C4-2B (cell line): Measurements from ENCODE around the gene JOSD2.

Source experiments
- H3K27ac ChIP-seq: fragments of 450-650 bp; 2 replicates; pipeline ENCODE4 v1.5.1; 2017
- CTCF ChIP-seq: fragments of 450-650 bp; conservative IDR thresholded peaks from 2 replicates; pipeline ENCODE4 v1.5.1; 2017; ENCODE audit warnings: mild to moderate bottlenecking
- ZFX ChIP-seq: fragments of 450-650 bp; IDR thresholded peaks from 2 replicates; pipeline ENCODE4 v1.6.1; 2017

The JOSD2 gene

DNA sequence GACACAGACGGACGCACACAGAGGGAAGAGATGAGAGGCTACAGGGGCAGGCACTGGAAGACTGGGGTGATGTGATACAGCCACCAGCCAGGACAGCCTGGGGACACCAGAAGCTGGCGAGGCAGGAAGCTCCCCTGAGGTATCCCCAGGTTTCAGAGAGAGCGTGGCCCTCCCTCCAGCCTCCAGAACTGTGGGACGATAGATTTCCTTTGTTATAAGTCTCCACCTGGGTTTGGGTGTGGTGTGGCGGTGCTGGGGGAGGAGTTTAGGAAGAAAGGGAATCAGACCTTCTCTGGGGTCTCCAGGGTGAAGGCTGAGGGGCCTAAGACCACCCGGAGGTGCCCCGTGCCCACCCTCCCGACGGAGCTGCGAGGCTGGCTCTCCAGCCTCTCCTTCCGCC, 5.5 kb upstream of the JOSD2 start:
- TF ChIP-seq CTCF (no peak), ZFX (no peak)
- no peak overlapping the region for H3K27ac ChIP-seq

DNA sequence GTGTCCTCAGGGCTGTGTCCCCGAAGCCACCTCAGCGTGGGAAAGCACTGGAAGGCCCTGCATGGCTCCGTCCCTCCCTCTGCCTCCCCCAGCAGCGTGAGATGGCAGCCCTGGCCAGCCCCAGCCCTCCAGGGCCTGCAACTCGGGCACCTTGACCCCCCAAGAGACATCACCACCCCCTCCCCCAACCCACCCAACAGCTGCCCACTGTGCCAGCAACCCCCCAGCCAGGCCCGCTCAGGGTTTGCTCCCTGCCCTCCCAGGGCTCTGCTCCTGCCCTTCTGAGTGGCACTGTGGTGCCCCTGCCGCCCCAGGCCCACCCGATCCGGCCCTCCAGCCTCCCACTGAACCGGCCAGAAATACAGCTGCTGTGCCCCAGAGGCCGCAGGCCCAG, 4.2 kb upstream of the JOSD2 start:
- H3K27ac ChIP-seq = no peak overlapping the region

DNA sequence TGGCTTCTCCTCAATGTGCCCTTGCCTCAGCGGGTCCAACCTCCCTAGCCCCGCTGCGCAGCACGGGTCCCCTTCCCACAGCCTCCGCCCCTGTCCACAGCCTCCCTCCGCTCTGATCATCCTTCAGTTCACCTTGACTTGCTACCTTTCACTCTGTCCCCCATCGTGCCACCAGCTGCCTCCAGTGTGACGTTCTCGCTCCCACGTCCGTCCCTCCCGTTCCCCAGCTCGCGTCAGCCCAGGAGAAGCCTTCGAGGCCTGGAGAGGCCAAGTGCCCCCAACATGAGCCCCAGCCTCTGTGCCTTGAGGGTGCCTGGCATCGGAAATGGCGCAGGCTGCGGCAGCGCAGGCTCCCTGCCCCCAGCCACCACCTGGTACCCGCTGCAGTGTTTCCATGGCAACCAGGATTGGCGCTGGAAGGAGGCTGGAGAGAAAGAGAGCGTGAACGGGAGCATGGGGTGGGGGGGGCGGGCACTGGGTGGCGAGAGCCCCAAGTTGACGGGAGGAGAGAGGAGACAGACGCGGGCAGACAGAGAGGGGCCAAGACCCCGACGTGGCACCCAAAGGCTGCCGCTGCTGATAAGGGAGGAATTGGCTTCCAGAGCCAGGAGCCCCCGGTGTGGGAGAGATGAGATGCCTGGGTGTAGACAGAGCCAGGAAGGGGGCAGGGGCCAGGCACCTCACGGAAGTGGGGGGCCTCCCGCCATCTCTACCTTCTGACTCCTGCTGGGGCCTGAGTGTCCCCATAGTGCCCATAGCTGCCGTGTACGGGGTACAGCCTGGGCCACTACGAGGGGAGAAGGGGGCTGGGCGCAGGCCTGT, 3.6 kb upstream of the JOSD2 start:
- no peak for TF ChIP-seq ZFX
- H3K27ac ChIP-seq = no peak overlapping the region

More for the DNA sequence above, 4.2 kb upstream of the JOSD2 start:
- TF ChIP-seq ZFX (no peak), CTCF (no peak)

GRCh38 chr19:50513746-50514345, 2.9 kb upstream of the JOSD2 start, which contains the start of gene ASPDH:
Gene ASPDH (minus strand): TSS chr19:50513913. CDS start chr19:50513823, 90 bp downstream.
- H3K27ac ChIP-seq = no peak within 1 kb of the TSS
- TF ChIP-seq CTCF = no peak
- TF ChIP-seq ZFX = no peak

DNA sequence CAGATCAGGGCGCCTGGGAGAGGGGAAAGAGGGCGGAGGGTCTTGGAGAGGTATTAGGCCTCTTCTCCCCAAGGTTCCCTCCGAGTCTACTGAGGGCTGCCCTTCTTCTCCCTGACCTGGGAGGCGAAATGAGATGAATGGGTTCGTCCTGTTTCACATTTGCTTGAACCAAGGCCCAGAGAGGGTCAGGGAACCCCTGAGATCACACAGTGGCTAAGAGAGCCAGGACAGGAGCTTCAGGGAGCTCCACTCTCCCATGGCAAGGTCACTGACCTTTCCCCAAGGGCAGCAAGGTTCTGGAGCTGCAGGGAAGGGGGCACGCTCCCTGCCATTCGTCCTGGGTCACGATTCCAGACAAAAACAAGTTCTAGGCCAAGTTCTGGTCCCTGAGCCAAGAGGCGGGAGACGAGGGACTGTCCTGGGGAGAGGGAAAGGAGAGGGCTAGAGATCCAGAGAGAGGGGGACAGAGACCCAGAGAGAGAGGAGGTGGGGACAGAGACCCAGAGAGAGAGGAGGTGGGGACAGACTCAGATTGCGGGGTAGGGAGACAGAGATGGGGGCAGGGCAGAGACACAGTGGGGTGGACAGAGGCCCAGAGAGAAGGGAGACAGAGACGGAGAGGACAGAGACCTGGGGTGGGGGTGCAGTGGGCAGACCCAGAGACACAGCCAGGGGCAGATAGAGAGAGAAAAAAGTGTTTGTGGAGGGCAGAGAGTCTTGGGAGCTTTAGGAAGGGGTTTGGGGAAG, 2.2 kb upstream of the JOSD2 start:
- TF ChIP-seq ZFX (no peak), CTCF (no peak)
- no peak overlapping the region for H3K27ac ChIP-seq

DNA sequence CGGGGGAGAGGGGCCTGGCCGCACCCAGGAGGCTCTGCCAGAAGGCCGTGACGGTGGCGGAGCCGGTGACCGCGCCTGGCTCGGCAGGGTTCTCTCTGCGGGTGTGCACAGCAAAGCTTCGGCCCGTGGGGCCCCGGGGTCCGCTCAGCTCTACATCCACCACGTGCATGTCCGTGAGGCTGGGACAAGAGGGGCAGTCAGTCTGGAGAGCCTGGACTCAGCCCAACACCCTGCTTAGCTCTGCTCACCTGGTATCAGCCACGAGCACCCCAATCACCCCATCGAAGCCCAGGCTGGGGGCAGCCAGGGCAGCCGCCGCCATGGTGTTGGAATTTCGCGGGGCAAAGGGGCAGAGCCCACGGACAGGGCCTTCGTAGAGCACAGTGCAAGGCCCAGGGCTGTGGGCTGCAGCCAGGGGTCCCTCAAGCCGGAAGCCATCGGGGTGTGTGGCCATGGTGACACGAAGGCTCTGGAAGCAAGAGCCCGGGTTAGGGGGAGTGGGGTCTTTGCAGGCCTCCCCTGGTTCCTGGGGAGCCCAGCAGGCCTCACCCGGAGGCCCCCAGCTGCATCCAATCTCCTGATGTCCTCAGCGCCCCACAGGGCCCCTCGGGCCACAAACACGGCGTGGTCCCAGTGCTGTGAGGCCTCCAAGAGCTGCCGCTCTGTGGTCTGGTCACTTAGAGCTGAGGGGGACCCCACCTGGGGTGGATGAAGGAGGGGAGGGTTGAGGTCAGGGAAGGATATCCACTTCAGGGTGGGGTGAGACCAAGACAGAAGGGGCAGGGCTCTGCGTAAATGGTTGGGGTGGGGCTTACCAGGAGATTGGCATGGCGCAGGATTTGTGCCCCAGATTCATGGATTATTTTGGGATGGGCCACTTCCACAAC, 1.4 kb upstream of the JOSD2 start:
- no peak for TF ChIP-seq CTCF
- TF ChIP-seq ZFX = no peak

GRCh38 chr19:50510700-50511068, 307 bp downstream of the JOSD2 start:
- peak overlapping the region; percentile 57 for H3K27ac ChIP-seq
- no peak for TF ChIP-seq CTCF
- no peak for TF ChIP-seq ZFX

More for the DNA sequence above, 1.4 kb upstream of the JOSD2 start:
- H3K27ac ChIP-seq = no peak overlapping the region; the same call in 1 of the 2 replicates
